Measurements from ENCODE around the gene TRAP1.

- no peak for TF ChIP-seq POLR2AphosphoS5 (IDR thresholded peaks at IDR 0.05; ENCODE audit: insufficient read depth in 1 of 2, low read depth in 1 of 2)
- TF ChIP-seq POLR2A (IDR thresholded peaks at IDR 0.05) = no peak
- no peak for TF ChIP-seq CTCF (IDR thresholded peaks at IDR 0.05)
Measured at GRCh38 chr16:3718019-3718391, 681 bp upstream of the TRAP1 start.

Data from vagina (tissue), 2 donors.